ENCODE data around the gene MSX2. TPM values are rescaled to one million over a fixed set of nuclear protein-coding genes. Genes with fewer than 3 reads are reported as not detected.

Gene MSX2
- total and polyA plus RNA-seq, 2 donors (not counting 1 experiment from before 2014, with no cell fraction given), result not detected

GRCh38 chr5:174745590-174746103 is 21.3 kb downstream of the MSX2 start:
- TF ChIP-seq CTCF (IDR thresholded peaks at IDR 0.05) (no peak), EZH2 (IDR thresholded peaks at IDR 0.05; ENCODE audit: borderline replicate concordance, insufficient read depth, low read depth, low read length, poor library complexity, severe bottlenecking) (no peak)
- H3K4me1 Mint-ChIP-seq, result no peaks in the 10 kb centered on the region
- no peak overlapping the region for H3K27ac Mint-ChIP-seq
- POLR2A ChIA-PET, result no interaction called here
- no peak overlapping the region for H3K4me2 ChIP-seq (replicated peaks; ENCODE audit: low read depth, low read length, poor library complexity, severe bottlenecking)
- peaks cover 0 to 19% (median 9%) of the 10 kb centered on the region in 4 experiments for H3K27me3 ChIP-seq (replicated peaks in 1 of 4; ENCODE audit: control extremely low read depth in 1 of 4, control insufficient read depth in 3 of 4, insufficient read depth in 4 of 4, low read length in 3 of 4)
- H3K9me3 Mint-ChIP-seq (ENCODE audit: insufficient read depth), result peaks cover 3% of the 10 kb centered on the region
- H3K4me1 ChIP-seq (ENCODE audit: control insufficient read depth in 2 of 2, insufficient read depth in 2 of 2, low read length in 2 of 2), result no peaks in the 10 kb centered on the region
- no peak overlapping the region for H3K9ac ChIP-seq (ENCODE audit: low read length)
- no peaks in the 10 kb centered on the region for H4K20me1 ChIP-seq (ENCODE audit: control insufficient read depth, insufficient read depth, low read length, poor library complexity, severe bottlenecking)
- no peak overlapping the region for H2AFZ ChIP-seq (ENCODE audit: insufficient read depth, low read depth, low read length, poor library complexity, severe bottlenecking)
- no peaks in the 10 kb centered on the region for H3K79me2 ChIP-seq (ENCODE audit: control insufficient read depth, insufficient read depth, low read length)
- no peak overlapping the region for H3K27ac ChIP-seq (ENCODE audit: low read length in 2 of 2)
- no peaks in the 10 kb centered on the region for H3K36me3 ChIP-seq (replicated peaks in 1 of 2; ENCODE audit: control extremely low read depth in 1 of 2, control insufficient read depth in 1 of 2, extremely low read depth in 1 of 2, insufficient read depth in 2 of 2, low read length in 1 of 2)
- DNase-seq (no peak), ATAC-seq (ENCODE audit: low read depth) (no peak)
- WGBS (ENCODE audit: insufficient coverage), result 71% methylated on average over 8 of the region's 8 CpGs
- H3K9me3 ChIP-seq (ENCODE audit: control extremely low read depth in 1 of 3, control insufficient read depth in 2 of 3, insufficient read depth in 1 of 3, low read length in 2 of 3), result no peaks in the 10 kb centered on the region
- H3K4me3 ChIP-seq (ENCODE audit: control extremely low read depth in 1 of 5, extremely low read depth in 1 of 5, insufficient read depth in 1 of 5, low read depth in 2 of 5, low read length in 4 of 5), result no peak overlapping the region
- CTCF ChIA-PET, result no interaction called here
- H3K4me3 Mint-ChIP-seq, result no peak overlapping the region
- peaks cover 28% of the 10 kb centered on the region for H3K27me3 Mint-ChIP-seq
- intact Hi-C loops (cut with micrococcal nuclease), result no loop called here

- POLR2A ChIA-PET, result no interaction called here
- Mint-ChIP-seq H3K4me1 (no peaks in the 10 kb centered on the region), H3K27me3 (peaks cover 46% of the 10 kb centered on the region), H3K9me3 (ENCODE audit: insufficient read depth) (no peaks in the 10 kb centered on the region), H3K27ac (no peak overlapping the region), H3K4me3 (no peak overlapping the region)
- no peak overlapping the region for H3K4me2 ChIP-seq (replicated peaks; ENCODE audit: low read depth, low read length, poor library complexity, severe bottlenecking)
- intact Hi-C loops (cut with micrococcal nuclease), result no loop called here
- H3K27me3 ChIP-seq (replicated peaks in 1 of 4; ENCODE audit: control extremely low read depth in 1 of 4, control insufficient read depth in 3 of 4, insufficient read depth in 4 of 4, low read length in 3 of 4), result peaks cover 0 to 25% (median 14%) of the 10 kb centered on the region in 4 experiments
- H3K9ac ChIP-seq (ENCODE audit: low read length), result no peak overlapping the region
- TF ChIP-seq CTCF (IDR thresholded peaks at IDR 0.05) (no peak), EZH2 (IDR thresholded peaks at IDR 0.05; ENCODE audit: borderline replicate concordance, insufficient read depth, low read depth, low read length, poor library complexity, severe bottlenecking) (no peak)
- H2AFZ ChIP-seq (ENCODE audit: insufficient read depth, low read depth, low read length, poor library complexity, severe bottlenecking), result no peak overlapping the region
- H3K4me1 ChIP-seq (ENCODE audit: control insufficient read depth in 2 of 2, insufficient read depth in 2 of 2, low read length in 2 of 2), result no peaks in the 10 kb centered on the region
- no peak overlapping the region for H3K27ac ChIP-seq (ENCODE audit: low read length in 2 of 2)
- no peak overlapping the region for H3K4me3 ChIP-seq (ENCODE audit: control extremely low read depth in 1 of 5, extremely low read depth in 1 of 5, insufficient read depth in 1 of 5, low read depth in 2 of 5, low read length in 4 of 5)
- CTCF ChIA-PET, result no interaction called here
- no peaks in the 10 kb centered on the region for H4K20me1 ChIP-seq (ENCODE audit: control insufficient read depth, insufficient read depth, low read length, poor library complexity, severe bottlenecking)
- no peaks in the 10 kb centered on the region for H3K36me3 ChIP-seq (replicated peaks in 1 of 2; ENCODE audit: control extremely low read depth in 1 of 2, control insufficient read depth in 1 of 2, extremely low read depth in 1 of 2, insufficient read depth in 2 of 2, low read length in 1 of 2)
- peaks cover 0 to 4% (median 0%) of the 10 kb centered on the region in 3 donors for H3K9me3 ChIP-seq (ENCODE audit: control extremely low read depth in 1 of 3, control insufficient read depth in 2 of 3, insufficient read depth in 1 of 3, low read length in 2 of 3)
- ATAC-seq (ENCODE audit: low read depth) (no peak), DNase-seq (no peak)
- H3K79me2 ChIP-seq (ENCODE audit: control insufficient read depth, insufficient read depth, low read length), result no peaks in the 10 kb centered on the region
- WGBS (ENCODE audit: insufficient coverage), result 10% methylated on average over 1 of the region's 3 CpGs
Observed at GRCh38 chr5:174750711-174751110, 26.3 kb downstream of the MSX2 start.
